GM19193 (cell line): ENCODE data around the gene RFLNA.

ENCODE experiments used
- POLR2A ChIP-seq: IDR thresholded peaks from 4 replicates; pipeline ENCODE4 v1.6.1; 2011; ENCODE audit not compliant: insufficient read depth, insufficient read length; ENCODE audit errors: extremely low read depth

The RFLNA gene

GRCh38 chr12:124296295-124296915 is 1.5 kb downstream of the RFLNA start:
- TF ChIP-seq POLR2A, result no peak

GRCh38 chr12:124296916-124297351 is 2.0 kb downstream of the RFLNA start:
- no peak for TF ChIP-seq POLR2A

GRCh38 chr12:124297389-124297788 is 2.5 kb downstream of the RFLNA start:
- TF ChIP-seq POLR2A, result no peak

GRCh38 chr12:124297856-124298255 is 3.0 kb downstream of the RFLNA start:
- no peak for TF ChIP-seq POLR2A

GRCh38 chr12:124298685-124299410 is 4.0 kb downstream of the RFLNA start:
- TF ChIP-seq POLR2A, result no peak

- TF ChIP-seq POLR2A, result no peak
Observed at GRCh38 chr12:124299628-124300388, 4.9 kb downstream of the RFLNA start.

GRCh38 chr12:124301084-124301654 is 6.3 kb downstream of the RFLNA start:
- TF ChIP-seq POLR2A, result no peak

- TF ChIP-seq POLR2A, result no peak
Observed at GRCh38 chr12:124302241-124302806, 7.4 kb downstream of the RFLNA start.

- no peak for TF ChIP-seq POLR2A
Observed at GRCh38 chr12:124302807-124303578, 8.1 kb downstream of the RFLNA start.

GRCh38 chr12:124303579-124304313 is 8.9 kb downstream of the RFLNA start:
- TF ChIP-seq POLR2A, result no peak

- no peak for TF ChIP-seq POLR2A
Observed at GRCh38 chr12:124304314-124304790, 9.5 kb downstream of the RFLNA start.

- TF ChIP-seq POLR2A, result no peak
Observed at GRCh38 chr12:124305136-124305535, 10.2 kb downstream of the RFLNA start.
